ENCODE measurements around the gene GKN1.

DNA sequence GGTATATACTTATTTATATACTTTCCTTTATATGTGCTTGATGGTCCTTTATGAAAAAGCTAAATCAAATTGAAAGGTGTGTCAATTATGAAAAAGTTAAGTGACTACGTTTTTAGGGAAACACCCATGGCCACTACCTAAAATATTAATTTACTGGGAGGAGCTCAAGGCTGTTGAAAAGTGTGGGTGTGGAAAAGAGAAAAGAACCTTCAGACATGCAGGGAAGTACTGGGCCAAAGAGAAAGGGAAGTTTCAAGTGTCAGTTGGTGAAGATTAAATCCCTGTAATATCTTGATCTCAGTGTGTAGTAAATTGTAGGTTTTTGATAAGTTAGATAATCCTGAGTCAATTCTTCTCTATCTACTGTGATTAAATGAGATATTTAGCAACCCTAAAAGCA is 6.2 kb upstream of the GKN1 start:
- TF ChIP-seq POLR2A (IDR thresholded peaks at IDR 0.05; ENCODE audit: low read depth, low read length) (no peak), POLR2AphosphoS5 (IDR thresholded peaks at IDR 0.05; ENCODE audit: low read depth, low read length) (no peak), TAF1 (IDR thresholded peaks at IDR 0.05; ENCODE audit: borderline replicate concordance, low read depth, low read length) (no peak)
